HG03460 (cell line): ENCODE data around the gene NLGN4Y.
"Not testable (repeated sequence)": the region's sequence is repeated elsewhere in the genome, so short reads cannot be mapped to it uniquely, and the experiment has no call there.

ENCODE experiments used
- ATAC-seq: cut with Tn5 transposase; IDR thresholded peaks from one replicate; pipeline ENCODE4 v1.9.1; 2021; ENCODE audit not compliant: unreplicated experiment

NLGN4Y gene

GRCh38 chrY:14834103-14835060, 310.1 kb downstream of the NLGN4Y start:
- peak; percentile 78 for ATAC-seq

GRCh38 chrY:14837466-14837865, 313.1 kb downstream of the NLGN4Y start:
- ATAC-seq = no peak

- no peak for ATAC-seq
Observed at GRCh38 chrY:14850734-14851133, 326.4 kb downstream of the NLGN4Y start.

GRCh38 chrY:14860448-14860847, 336.1 kb downstream of the NLGN4Y start:
- ATAC-seq = no peak

- ATAC-seq = not testable (repeated sequence)
Observed at GRCh38 chrY:14861033-14861432, 336.7 kb downstream of the NLGN4Y start.

- ATAC-seq = no peak
Observed at GRCh38 chrY:14871971-14872370, 347.6 kb downstream of the NLGN4Y start.
